ENCODE data around the gene ANKS1B.
"Not testable (repeated sequence)": the region's sequence is repeated elsewhere in the genome, so short reads cannot be mapped to it uniquely, and the experiment has no call there.

ANKS1B gene

DNA sequence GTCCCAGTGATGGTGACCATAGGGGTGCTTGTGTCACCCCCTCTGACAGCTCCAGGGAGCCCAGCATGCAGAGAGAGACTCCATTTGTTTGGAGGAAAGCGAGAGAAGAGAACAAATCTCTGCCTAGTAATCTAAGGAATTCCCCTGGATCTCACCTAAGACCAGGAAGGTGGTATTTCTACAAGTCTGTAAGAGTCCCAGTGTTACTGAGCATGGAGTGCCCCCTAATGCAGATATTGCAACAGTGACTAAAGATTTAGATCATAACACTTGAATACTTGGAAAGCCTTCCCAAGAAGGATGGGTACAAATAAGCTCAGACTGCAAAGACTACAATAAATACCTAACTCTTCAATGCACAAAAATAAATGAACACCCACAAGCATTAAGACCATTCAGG is 697.6 kb downstream of the ANKS1B start:
- in situ Hi-C loops (cut with MboI; ENCODE audit: low sequenced_read_pairs) = no loop called here

DNA sequence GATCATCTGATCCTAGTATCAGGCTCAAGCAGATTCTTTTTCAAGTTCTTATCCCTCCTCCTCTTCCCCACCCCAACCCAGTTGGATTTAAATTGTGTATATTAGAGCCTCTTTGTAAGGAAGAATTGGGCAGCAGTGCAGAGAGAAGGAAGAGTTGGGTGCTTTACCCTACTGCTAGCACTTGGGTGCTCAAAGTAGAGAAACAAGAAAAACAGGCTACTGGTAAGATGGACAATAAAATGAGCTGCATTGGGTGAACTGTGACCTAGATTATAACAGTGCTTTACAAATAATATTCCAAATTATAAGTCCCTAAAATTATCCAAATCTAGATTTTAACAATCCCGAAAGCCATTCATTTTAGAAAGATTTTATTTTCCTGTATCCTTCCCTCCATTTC is 700.6 kb downstream of the ANKS1B start:
- in situ Hi-C loops (cut with MboI; ENCODE audit: low sequenced_read_pairs) = no loop called here

DNA sequence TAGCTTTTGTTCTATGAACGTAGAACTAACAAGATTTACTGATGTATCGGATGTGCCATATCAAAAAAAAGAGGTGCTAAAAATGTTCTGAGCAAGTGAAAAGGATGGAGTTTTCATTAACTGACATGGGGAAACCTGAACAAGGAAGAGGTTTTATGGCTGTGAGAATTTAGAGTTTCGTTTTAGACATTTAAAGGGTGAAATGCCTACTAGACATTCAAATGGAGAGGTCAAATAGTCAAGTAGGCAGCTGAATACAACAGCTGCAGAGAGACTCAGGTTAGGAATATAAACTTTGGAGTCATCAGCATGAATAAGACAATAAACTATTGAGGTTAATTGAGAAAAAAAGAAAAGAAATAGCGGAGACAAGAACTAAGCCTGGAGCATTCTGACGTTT is 702.1 kb downstream of the ANKS1B start:
- in situ Hi-C loops (cut with MboI; ENCODE audit: low sequenced_read_pairs) = no loop called here

DNA sequence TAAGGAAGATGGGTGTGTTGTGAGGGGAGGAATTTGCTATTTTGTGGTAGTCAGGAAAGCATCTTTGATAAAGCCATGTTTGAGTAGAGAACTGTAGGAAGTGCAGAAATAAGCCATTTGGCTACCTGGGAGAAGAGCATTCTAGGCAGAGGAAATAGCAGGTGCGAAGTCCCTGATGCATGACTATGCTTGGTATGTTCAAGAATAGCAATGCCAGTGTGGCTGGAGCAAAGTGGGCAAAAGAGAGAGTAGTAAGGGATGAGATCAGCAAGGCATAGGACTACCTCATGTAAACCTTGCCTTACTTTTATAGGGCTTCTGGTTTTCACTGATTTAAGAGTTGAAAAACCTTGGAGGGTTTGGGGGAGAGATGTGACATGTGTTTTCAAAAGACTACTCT is 702.6 kb downstream of the ANKS1B start:
- in situ Hi-C loops (cut with MboI; ENCODE audit: low sequenced_read_pairs) = no loop called here

DNA sequence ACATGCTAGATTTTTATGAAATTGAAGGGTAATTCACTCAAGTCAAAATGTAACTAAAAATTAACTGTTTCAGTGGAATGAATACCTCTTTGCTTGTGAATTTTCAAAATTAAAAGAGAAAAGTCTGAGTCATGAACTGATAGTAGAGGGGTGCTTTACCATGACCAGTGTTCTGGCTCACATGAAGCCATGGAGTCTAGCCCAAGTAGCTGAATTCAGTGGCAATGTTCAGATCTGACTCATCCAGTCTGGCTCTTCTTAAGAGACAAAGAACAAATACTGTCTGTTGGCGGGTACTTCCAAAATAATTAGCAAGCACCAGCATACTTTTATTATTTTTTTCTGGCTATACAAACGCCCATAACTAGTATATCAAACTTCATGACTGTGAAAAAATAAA is 703.5 kb downstream of the ANKS1B start:
- in situ Hi-C loops (cut with MboI; ENCODE audit: low sequenced_read_pairs) = no loop called here

DNA sequence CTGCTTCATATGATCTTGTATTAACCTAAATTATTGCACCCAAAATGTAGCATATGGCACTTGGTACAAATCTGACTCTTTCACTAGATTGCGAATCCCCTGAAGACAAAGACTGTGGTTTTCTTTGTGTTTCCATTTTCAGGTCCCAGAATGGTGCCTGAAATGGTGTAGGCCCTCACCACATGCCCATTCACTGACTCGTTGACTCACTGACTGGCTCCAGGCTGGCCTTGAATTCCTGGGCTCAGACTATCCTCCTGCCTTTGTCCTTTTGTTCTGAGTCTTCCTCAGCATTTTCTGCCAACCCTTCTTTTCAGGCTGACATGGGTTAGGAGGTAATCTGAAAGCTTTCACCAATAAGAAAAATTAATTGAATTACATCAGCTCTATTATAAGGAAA is 705.8 kb downstream of the ANKS1B start:
- in situ Hi-C loops (cut with MboI; ENCODE audit: low sequenced_read_pairs) = no loop called here

DNA sequence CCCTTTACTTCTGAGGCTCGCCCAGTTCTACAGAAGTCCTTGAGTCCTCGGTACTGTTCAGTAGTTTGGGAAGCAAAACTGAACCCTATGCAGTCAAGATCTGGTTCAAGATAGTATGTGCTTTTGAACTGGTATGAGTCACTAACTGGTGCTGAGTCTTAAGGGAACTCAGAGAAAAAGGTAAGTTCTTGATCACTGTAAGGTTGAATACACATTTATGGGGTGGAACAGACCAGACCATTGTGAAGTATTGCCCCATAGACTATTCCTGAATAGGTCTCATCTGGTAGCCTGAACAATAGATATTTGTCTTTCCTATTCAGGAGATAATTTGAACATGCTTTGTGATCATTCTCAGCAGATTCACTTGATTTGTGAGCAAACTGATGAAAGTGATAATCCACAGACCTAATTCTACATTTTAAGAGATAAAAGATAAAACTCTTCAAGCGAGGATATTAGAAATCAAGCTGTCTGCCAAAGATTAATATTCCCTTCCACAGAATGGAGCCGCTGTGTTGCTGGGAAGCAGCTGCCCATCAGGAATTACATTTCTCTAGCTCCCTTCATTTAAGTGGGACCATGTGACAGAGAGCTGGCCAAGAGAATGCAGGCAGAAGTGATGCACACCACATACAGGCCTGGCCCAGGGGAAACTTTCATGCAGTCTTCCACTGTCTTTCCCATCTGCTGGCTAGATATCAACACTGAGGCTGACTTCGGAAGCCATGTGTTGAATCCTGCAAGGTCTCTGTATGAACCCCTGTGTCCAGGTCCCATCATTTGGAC is 707.0 kb downstream of the ANKS1B start:
- in situ Hi-C loops (cut with MboI; ENCODE audit: low sequenced_read_pairs) = no loop called here

DNA sequence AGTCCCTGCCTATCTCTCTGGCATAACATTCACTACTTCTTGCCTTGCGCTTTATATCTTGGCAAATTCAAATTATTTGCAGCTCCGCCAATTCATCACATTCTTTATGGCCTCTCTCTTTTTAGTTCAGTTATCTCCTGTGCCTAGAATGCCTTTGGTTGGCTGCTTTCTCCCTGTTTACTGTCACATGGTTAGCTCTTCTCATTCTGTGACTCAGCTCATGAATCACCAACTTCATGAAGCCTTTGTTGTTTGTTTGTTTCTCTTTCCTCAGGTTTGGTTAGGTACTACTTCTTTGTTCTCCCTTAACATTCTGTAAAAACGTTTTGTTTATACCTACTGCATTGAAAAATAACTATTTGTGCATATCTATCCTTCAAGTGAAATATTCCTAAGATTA is 713.7 kb downstream of the ANKS1B start:
- in situ Hi-C loops (cut with MboI; ENCODE audit: low sequenced_read_pairs) = no loop called here

DNA sequence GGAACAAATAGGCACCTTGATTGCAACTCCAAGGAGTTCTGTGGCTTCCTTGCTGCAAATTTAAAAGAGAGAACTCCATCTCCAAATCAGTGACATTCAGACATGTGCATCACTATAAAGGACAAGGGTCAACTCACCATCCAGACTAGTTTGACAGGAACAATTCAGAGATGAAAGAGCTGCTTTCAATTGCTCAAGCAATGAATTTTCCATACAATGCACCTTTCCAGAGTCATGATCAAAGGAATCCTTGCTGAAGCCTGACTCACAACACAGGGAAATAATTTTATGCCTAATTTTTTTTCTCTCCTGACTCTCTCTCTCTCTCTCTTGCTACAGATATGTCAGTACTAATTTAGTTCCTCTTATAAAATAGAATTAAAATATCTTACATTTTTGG is 717.7 kb downstream of the ANKS1B start:
- in situ Hi-C loops (cut with MboI; ENCODE audit: low sequenced_read_pairs) = no loop called here

DNA sequence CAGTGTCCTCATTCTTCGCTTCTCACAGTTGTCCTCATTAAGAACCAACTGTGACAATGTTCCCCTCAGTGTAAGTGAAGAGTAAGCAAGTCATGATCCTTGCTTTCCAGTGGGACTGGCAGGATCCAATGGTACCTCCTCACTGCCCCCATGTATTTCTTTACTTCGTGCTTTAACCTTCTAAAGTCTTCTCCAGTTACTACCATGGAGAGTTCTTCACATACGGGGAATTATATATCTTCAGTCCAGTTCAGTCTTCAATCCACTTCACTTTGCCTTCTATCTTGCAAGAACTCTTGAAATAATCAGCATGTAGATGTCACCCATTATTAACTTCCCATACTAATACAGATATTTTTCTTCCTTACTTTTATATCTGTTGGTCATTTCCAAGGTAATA is 719.1 kb downstream of the ANKS1B start:
- in situ Hi-C loops (cut with MboI; ENCODE audit: low sequenced_read_pairs) = no loop called here

DNA sequence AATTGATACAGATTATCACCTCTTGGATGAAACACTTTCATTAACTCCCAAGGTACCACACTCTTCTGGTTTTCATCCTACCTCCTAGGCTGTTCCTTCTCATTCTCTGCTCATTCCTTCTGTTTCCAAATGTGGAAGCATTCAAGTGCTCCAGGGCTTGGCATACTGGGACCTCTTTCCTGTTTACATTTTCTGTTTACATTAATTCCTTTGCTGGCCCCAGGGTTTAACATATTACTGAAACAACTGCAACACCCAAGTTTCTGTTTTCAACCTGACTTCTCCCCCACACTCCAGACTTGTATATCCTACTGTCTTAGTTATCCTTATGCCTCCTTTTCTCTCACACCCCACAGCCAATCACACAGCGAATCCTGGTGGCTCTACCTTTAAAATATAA is 723.5 kb downstream of the ANKS1B start:
- in situ Hi-C loops (cut with MboI; ENCODE audit: low sequenced_read_pairs) = no loop called here

DNA sequence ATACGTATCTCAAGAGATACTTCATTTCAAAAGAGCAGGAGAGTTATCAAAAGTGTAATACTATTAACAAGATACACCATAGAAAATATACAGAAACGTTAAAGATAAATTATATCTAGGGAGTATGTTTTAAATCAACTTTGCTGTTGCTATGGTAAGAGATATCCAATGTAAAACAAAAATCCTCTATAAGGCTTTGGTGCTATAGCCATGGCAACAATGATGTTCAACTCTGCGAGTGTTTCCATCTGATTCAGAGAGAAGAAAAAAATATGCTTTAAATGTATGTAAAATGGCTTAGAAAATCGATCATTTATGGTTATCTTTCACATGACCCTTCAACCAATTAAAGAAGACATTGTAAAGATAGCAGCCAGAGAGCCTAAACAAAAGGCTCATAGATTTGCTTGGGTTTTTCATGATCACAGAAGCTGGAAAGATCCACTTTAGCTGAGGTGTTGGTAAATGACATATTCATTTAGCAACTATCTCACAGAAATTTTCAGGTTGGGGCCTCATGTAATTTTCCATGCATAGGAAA is 724.2 kb downstream of the ANKS1B start:
- in situ Hi-C loops (cut with MboI; ENCODE audit: low sequenced_read_pairs) = no loop called here

DNA sequence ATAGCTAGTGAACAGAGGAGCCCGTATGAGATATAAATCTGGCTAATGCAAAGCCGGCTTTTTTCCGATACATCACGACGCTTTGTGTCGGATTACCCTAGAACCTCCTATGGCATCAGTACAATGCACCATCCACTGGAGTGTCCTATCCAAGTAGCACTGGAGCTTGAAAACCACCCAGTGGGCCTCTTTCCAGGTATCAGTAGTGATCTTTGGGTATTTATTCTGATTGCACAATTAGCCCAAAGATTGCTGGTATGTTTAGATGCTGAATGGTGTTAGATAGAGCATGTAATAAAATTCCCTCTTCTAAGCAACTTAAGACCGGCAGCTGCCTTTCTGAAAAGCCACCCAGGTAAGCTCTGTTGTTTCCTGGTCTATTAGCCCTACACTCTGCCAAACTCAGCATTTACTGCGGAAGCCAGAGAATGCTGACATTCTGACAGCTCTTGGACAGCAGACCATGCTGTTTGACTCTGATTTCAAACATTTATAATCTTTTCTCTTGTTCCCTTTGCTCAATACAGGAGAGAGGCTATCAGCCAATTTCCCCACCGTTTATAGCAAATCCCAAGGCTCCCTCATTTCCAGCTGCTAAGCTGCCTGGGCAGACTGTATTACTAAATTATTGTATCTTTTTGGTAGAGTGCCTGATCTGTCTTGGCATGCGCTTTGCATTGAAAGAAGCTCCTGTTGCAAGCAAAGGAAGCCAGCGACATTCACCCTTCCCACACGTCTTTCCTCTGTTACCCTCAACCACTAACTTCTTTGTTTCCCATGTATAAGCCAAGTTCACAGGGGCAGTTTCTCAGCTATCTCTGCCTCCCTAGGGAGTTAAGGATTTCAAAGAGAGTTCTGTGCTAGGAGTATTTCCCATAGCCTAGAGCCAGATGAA is 725.4 kb downstream of the ANKS1B start:
- in situ Hi-C loops (cut with MboI; ENCODE audit: low sequenced_read_pairs) = no loop called here

DNA sequence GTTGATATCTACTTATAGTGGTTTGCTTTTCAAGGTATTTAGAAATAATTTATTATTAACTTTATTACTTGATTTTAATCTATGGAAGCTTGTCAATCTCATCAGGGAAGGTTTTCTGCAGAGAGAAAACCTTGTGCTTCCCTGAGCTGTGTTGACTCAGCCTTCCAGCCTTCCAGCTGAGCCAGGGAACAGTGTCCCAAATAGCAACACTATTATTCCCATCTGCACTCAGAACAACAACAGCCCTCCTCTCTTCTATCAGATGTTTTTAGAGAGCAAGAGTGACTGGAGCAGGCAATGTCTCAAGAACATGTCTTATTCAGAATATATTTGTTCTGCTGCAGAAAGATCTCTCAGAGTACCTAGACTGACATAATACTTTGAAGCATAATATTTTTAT is 727.1 kb downstream of the ANKS1B start:
- in situ Hi-C loops (cut with MboI; ENCODE audit: low sequenced_read_pairs) = no loop called here

DNA sequence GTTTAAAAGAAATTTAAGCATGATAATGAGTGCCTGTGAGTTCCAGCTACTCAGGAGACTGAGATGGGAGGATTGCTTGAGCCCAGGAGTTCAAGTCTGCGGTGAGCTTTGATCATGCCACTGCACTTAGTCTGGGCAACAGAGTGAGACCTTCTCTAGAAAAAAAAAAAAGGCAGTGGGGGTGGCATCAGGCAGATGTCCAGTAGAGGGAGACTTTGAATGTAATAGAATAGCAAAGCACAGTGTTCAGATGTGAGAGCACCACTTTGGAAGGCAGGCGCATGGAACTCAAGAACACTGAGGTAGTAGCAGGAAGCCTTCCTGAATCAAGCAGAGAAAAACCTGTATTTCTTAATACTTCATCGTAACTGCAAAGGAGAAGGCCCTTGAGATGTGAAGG is 731.7 kb downstream of the ANKS1B start:
- in situ Hi-C loops (cut with MboI; ENCODE audit: low sequenced_read_pairs) = no loop called here

DNA sequence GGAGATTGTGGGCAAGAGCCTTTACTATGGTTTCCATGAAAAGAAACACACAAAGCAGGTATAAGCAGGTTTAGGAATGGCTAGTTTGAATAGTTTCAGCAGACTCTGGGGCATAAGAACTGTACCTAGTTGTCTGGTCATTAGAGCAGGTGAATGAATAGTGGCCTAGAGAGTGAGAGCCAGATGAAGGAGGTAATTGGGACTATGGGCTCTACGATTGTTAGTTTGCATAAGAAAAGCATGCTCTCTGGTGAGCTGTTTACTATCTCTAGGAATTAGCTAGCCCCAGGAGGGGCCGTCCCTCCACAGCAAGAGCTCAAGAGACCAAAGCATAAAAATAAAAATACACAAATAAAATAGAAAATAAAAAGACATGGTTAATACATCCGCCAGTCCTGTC is 734.6 kb downstream of the ANKS1B start:
- in situ Hi-C loops (cut with MboI; ENCODE audit: low sequenced_read_pairs) = no loop called here

DNA sequence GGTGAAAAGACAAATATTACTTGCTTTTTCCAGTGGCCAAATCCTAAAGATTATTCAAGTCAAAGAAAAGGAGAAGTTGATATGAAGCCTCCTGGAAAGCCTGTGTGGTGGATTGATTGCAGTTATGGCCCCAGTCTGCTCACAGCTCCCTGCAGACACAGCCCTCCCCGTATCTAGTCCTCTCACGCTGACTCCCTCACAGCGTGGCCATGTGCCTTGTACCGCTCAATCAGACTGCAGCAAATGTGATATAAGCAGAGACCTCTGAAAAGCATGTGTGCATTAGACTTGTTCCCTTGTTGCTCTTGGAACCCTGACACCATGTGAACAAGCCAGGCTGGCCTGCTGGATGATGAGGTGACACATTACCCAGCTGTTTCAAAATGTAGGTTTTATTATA is 735.2 kb downstream of the ANKS1B start:
- in situ Hi-C loops (cut with MboI; ENCODE audit: low sequenced_read_pairs) = no loop called here

DNA sequence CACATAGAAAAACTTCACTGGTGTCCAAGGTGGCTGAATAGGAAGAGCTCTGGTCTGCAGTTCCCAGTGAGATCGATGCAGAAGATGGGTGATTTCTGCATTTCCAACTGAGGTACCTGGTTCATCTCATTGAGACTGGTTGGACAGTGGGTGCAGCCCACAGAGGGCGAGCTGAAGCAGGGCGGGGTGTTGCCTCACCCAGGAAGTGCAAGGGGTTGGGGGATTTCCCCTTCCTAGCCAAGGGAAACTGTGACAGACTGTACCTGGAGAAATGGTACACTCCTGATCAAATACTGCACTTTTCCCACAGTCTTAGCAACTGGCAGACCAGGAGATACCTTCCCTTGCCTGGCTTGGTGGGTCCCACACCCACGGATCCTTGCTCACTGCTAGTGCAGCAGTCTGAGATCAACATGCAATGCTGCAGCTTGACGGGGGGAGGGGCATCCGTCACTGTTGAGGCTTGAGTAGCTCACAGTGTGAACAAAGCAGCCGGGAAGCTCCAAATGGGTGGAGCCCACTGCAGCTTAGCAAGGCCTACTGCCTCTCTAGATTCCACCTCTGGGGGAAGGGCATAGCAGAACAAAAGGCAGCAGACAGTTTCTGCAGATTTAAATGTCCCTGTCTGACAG is 746.7 kb downstream of the ANKS1B start:
- in situ Hi-C loops (cut with MboI; ENCODE audit: low sequenced_read_pairs) = not testable (repeated sequence)

DNA sequence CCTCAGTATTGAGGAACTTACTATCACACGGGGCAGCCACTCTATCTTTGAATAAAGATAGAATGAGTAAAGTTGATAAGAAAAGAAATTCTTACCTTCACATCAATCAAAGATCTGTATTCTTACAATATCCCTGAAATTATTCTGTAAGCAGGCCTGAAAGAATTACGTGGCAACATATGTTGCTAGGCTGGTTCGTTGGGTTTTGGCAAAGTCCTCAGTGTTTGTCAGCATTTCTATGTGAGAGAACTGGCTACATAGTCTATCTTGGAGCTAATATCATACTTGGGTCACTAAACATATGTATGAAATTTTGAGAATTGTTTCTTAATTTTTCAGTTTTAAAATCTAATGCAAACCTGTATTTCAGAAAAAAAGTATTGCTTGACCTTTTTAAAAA is 749.4 kb downstream of the ANKS1B start:
- in situ Hi-C loops (cut with MboI; ENCODE audit: low sequenced_read_pairs) = no loop called here

DNA sequence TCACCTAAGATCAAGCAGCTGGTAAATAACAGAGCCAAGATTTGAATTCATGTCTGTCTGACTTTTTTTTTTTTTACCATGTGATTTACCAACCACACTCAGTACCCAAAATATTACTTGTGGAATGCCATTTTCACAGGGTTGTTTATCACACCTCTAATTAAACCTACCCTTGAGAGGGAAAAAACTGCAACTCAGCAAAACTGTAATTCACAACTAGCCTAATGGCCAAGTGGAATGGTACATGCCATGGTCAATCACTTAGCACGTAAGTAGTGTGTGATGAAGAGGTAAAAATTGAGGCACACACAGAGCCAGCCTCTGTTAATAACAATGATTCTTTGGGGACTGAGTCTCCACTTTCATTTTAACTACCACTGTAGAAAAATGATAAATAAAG is 750.0 kb downstream of the ANKS1B start:
- in situ Hi-C loops (cut with MboI; ENCODE audit: low sequenced_read_pairs) = no loop called here

DNA sequence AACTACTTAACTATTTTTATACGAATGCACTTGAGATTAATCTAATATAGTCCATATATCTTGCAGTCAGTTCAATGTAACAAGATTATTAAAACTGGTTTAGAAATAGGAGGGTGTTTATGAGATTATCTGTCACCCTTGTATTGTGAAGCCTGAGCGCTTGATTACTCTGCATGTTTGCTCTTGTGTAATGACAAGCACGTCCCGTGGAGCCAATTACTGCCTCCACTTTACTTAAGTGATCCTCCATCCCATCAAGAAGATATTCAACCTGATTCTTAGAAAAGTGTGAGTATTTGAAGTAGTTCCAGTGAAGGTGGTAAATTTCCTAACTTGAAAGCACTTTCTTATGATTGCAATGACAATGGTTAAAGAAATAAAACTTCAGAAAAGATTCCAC is 752.4 kb downstream of the ANKS1B start:
- in situ Hi-C loops (cut with MboI; ENCODE audit: low sequenced_read_pairs) = no loop called here

DNA sequence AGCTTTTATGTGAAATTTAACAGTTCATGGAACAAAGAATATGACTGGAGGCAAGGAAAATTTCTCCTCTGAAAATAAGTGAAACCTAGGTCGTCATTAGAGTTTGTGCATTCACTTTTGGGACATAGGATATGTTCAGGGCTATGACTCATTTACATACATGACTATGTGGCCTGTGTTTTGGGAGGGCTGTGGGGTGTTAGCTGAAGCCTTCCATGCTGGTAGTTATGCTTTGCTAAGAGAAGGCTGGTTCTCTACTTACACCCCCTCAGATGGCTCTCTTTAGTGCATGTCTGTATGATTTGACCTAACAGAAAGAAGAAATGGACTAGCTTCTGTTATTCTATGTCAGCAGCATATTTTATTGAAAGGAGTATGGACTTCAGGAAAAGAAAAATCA is 753.7 kb downstream of the ANKS1B start:
- in situ Hi-C loops (cut with MboI; ENCODE audit: low sequenced_read_pairs) = no loop called here
